CD4-positive, alpha-beta T cell treated with Interleukin-2 at 100 ng/mL for 4 hours (primary cell): ENCODE data around the gene IP6K3.

Experiments used
- DNase-seq: peaks from one replicate; pipeline ENCODE4 v3.0.0-alpha.2; 2020; ENCODE audit warnings: low spot score

IP6K3 gene

GRCh38 chr6:33740204-33740608, 6.5 kb downstream of the IP6K3 start:
- no peak for DNase-seq

GRCh38 chr6:33739571-33739970, 7.1 kb downstream of the IP6K3 start:
- no peak for DNase-seq

- DNase-seq = no peak
Measured at GRCh38 chr6:33738879-33739278, 7.8 kb downstream of the IP6K3 start.

GRCh38 chr6:33738153-33738552, 8.6 kb downstream of the IP6K3 start:
- DNase-seq = no peak

- no peak for DNase-seq
Measured at GRCh38 chr6:33737267-33738026, 9.3 kb downstream of the IP6K3 start.

- DNase-seq = no peak
Measured at GRCh38 chr6:33735216-33735615, 11.5 kb downstream of the IP6K3 start.

- no peak for DNase-seq
Measured at GRCh38 chr6:33733709-33734007, 13.0 kb downstream of the IP6K3 start.

- no peak for DNase-seq
Measured at GRCh38 chr6:33732817-33733708, 13.6 kb downstream of the IP6K3 start.

- no peak for DNase-seq
Measured at GRCh38 chr6:33732385-33732784, 14.3 kb downstream of the IP6K3 start.

GRCh38 chr6:33731751-33732282, 14.9 kb downstream of the IP6K3 start:
- DNase-seq = no peak

GRCh38 chr6:33731035-33731434, 15.7 kb downstream of the IP6K3 start:
- DNase-seq = no peak

GRCh38 chr6:33730611-33731010, 16.1 kb downstream of the IP6K3 start:
- DNase-seq = no peak

GRCh38 chr6:33729059-33729458, 17.6 kb downstream of the IP6K3 start:
- no peak for DNase-seq

- DNase-seq = no peak
Measured at GRCh38 chr6:33728438-33728837, 18.3 kb downstream of the IP6K3 start.

- DNase-seq = no peak
Measured at GRCh38 chr6:33727932-33728331, 18.8 kb downstream of the IP6K3 start.

- DNase-seq = no peak
Measured at GRCh38 chr6:33727126-33727525, 19.6 kb downstream of the IP6K3 start.

GRCh38 chr6:33726696-33727095, 20.0 kb downstream of the IP6K3 start:
- DNase-seq = no peak

GRCh38 chr6:33725891-33726673, 20.6 kb downstream of the IP6K3 start:
- DNase-seq = no peak

GRCh38 chr6:33725222-33725621, 21.5 kb downstream of the IP6K3 start:
- DNase-seq = no peak

- DNase-seq = no peak
Measured at GRCh38 chr6:33724102-33725023, 22.3 kb downstream of the IP6K3 start.

GRCh38 chr6:33723371-33724085, 23.2 kb downstream of the IP6K3 start:
- no peak for DNase-seq
